DMS79 treated with DMSO at 0.1 percent for 48 hours (cell line): Measurements from ENCODE around the gene NUBPL.
"Not testable (repeated sequence)": the region's sequence is repeated elsewhere in the genome, so short reads cannot be mapped to it uniquely, and the experiment has no call there.

Experiments
- DNase-seq: peaks from one replicate; lab custom pipeline; 2025; lab: John Stamatoyannopoulos, UW

NUBPL gene

DNA sequence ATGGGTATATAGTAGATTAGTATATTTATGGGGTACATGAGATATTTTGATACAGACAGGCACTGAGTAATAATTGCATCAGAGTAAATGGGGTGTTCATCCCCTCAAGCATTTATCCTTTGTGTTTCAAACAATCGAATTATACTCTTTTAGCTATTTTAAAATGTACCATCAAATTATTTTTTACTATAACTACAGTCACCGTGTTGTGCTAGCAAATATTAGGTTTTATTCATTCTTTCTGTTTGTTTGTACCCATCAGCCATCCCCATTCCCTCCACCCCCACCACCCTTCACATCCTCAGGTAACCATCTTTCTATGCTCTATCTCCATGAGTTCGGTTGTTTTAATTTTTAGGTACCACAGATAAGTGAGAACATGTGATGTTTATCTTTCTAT lies 115.8 kb downstream of the NUBPL start:
- no peak for DNase-seq

DNA sequence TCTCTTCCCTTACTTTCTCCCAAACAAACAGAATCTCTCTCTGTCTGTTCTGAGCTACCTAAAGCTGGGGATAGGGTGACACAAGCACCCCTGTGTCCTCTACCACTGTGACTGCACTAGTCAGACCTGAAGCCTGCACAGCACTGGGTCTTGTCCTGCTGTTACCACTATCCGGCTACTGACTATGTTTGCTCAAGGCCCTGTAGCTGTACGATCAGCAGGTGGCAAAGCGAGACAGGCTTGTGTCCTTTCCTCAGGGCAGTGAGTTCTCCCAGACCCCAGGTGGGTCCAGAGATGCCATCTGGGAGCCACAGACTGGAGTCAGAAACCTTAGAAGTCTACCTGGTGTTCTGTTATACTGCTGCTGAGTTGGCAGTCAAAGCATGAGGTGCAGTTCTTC lies 116.4 kb downstream of the NUBPL start:
- DNase-seq, result no peak

- DNase-seq, result no peak
Observed at GRCh38 chr14:31678421-31679249, 117.4 kb downstream of the NUBPL start.

GRCh38 chr14:31682768-31683167 lies 121.6 kb downstream of the NUBPL start:
- DNase-seq, result no peak

DNA sequence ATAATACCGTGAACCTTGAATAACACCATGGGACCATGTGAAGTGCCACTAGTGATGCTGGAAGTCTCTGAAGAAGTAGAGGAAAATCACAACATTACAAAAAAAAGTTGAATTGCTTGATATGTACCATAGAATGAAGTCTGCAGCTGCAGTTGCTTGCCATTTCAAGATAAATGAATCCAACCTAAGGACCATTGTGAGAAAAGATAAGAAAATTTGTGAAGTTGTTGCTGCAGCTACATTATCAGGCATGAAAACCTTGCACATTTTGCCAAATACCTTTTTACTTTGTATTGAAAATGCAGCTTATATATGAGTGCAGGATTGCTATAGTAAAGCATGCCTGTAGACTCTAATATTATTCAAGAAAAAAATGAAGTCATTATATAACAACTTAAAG lies 126.5 kb downstream of the NUBPL start:
- DNase-seq, result no peak

DNA sequence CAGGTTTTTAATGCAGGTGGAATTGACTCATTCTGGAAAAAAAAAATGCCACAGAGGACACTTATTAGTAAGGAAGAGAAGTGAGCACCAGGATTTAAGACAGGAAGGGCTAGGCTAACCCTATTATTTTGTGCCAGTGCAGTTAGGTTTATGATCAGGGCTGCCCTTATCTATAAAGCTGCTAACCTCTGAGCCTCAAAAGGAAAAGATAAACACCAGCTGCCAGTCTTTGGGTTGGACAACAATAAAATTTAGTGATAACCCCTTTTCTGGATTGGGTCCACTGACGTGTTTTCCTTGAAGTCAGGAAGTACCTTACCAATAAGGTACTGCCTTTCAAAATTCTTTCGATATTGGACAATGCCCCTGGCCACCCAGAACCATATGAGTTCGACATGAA lies 128.9 kb downstream of the NUBPL start:
- no peak for DNase-seq

DNA sequence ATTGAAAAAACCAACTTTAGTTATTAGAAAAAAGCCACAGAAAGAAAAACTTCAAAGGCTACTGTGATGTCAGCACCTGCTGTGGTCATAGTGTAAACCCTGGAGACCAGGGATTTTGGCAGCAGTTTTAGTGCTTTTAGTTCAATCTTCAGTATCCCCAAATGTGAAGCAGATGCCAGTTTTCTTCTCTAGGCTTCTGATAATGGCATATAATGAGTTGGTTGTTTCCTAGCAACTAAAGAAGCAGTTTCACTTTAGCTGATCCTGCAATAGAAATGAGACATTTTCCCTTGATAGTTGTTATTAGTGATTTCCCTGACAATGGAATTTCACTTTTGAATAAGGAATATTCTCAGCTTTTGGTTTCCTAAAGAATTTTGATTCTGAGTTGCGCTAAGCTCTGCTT lies 131.2 kb downstream of the NUBPL start:
- DNase-seq, result peak; percentile 50

- DNase-seq, result no peak
Observed at GRCh38 chr14:31696378-31696777, 135.2 kb downstream of the NUBPL start.

DNA sequence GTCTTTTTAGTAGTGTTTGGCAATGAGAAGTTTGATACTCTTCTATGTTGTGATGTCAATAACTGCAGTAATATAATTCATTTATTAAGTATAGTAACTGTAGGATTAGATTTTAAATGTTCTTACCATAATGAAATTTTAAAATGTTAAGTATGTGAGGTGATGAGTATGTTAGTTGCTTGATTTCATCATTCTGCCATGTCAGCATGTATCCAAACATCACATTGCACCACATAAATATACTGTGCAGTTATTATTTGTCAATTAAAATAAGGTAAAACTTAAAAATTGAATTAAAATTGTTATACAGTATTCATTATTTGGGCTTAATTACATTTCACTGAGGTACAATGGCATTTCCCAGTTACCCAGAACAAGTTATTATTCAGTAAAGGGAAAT lies 138.6 kb downstream of the NUBPL start:
- no peak for DNase-seq

GRCh38 chr14:31700282-31701074 lies 139.3 kb downstream of the NUBPL start:
- DNase-seq, result no peak

GRCh38 chr14:31702130-31702529 lies 140.9 kb downstream of the NUBPL start:
- DNase-seq, result no peak

GRCh38 chr14:31703056-31703455 lies 141.9 kb downstream of the NUBPL start:
- no peak for DNase-seq

DNA sequence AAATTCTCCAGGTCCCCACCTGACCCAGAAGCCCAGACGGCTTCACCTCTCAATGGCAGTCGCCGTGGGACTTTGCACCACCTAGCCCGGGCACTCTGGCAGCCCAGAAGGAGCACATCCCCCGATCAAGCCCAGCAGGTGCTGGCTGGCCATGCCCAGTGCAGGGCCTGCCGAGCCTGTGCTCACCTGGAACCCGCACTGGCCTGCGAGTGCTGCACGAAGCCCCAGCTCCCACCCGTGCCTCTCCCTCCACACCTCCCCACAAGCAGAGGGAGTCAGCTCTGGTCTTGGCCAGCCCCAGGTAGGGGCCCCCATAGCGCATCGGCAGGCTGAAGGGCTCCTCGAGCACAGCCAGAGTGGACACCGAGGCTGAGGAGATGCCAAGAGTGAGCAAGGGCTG lies 144.5 kb downstream of the NUBPL start:
- no peak for DNase-seq

GRCh38 chr14:31708661-31709060 lies 147.5 kb downstream of the NUBPL start:
- not testable (repeated sequence) for DNase-seq

DNA sequence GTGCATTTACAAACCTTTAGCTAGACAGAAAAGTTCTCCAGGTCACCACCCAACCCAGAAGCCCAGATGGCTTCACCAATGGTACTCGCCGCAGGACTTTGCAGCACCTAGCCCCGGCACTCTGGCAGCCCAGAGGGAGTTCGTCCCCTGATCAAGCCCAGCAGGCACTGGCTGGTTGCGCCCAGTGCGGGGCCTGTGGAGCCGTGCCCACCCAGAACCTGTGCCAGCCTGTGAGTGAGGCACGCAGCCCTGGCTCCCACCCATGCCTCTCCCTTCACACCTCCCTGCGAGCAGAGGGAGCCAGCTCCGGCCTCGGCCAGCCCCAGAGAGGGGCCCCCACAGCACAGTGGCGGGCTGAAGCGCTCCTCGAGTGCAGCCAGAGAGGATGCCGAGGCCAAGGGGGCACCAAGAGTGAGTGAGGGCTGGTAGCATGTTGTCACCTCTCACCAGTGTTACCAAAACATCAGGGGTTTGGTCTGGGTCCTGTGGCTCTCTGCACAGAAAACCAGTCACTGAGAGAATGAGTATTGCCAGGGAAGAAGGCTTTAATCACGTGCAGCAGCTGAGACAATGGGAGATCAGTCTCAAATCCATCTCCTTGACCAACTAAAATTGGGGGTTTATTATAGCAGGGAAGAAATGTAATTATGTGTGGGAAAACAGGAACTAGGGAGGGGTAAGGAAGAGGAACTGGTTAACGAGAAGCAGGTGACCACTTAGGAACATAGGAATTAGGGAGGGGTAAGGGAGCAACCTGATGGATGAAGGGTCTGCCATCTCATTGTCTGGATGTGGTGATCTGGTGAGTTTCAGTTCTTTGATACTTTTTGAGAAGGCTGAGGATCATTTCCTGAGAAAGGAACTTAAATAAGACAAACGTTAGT lies 151.3 kb downstream of the NUBPL start:
- DNase-seq, result no peak

DNA sequence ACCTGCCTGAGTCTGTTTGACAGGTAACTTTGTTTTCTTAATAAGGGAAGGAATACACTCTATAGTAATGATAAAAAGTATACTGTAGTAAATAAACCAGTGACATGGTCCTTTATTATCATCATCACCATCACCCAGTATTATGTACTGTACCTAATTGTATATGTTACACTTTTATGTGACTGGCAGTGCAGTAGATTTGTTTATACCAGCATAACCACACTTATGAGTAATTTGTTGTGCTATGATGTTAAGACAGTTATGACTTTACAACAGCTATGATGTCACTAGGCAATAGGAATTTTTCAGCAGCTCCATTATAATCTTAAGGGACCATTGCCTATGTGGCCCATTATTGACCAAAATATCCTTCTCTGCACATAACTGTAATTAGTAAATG lies 155.0 kb downstream of the NUBPL start:
- no peak for DNase-seq

DNA sequence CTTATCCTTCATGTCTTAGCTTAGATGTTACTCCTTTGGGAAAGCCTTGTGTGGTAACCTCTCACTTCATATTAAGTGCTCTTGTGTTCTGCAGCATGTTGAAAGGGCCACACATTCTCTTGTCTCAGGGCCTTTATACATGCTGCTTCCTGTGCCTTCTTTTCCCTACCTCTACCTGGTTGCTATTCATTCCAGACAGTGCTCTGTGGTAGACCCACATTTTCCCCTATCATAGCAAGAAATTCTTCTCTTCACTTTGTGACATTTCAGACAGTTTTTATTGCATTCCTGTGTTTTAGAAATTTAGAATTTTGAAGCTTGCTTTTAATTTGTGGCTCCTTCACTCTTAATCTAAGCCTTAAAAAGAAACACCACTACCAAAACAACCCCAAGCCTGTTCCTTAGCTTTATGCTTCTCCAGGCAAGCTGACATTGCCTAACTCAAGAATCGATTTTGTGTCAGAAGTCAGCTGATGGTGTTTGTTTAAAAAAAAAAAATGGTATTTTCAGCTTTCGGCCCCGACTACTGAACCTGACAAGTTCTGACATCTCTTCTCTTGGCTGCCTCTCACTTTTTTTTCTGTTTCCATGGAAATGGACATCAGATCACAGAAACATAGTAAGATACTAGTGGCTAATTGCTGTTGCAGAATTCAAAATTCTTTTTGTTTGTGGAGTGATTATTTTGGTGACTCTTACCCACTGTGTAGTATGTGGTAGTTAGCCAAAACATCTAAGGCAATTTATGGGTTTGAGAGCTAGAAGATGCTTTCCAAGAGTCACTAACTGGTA lies 156.3 kb downstream of the NUBPL start:
- DNase-seq, result no peak

DNA sequence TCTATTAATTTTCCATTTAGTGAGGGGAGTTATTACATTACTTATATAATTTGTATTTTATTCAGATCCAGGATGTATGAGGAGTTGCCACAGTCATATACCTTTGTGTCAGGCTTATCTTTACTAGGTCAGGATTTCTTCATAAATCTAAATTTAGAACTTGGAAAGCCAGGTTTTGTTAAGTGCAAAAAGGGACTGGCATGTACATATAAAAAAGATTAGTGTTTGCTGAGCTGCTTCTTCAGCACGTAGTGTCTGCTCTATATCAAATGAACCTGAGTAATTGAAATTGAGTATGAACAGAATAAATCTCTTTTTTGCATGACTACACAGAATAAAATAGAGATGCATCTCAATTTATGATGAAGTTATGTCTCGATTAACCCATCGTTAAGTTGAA lies 157.4 kb downstream of the NUBPL start:
- DNase-seq, result no peak

- no peak for DNase-seq
Observed at GRCh38 chr14:31718985-31719384, 157.8 kb downstream of the NUBPL start.

DNA sequence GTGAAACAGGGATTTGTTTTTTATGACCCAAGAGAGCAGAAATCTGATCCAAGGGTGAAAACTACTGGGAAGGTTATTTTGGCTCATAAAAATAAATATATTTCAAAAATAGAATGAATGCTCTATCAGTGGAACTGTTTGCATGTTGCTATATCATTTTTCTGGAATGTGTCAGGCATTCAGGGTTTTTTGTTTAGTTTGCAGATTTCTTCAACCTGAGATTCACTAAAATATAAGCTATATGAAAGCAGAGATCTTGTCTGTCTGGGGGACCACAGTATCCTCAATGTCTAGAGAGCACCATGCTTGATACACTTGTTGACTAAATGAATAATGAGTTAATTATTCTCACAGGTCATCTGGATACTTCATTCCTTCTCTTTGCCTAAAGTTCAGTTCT lies 165.1 kb downstream of the NUBPL start:
- DNase-seq, result no peak

DNA sequence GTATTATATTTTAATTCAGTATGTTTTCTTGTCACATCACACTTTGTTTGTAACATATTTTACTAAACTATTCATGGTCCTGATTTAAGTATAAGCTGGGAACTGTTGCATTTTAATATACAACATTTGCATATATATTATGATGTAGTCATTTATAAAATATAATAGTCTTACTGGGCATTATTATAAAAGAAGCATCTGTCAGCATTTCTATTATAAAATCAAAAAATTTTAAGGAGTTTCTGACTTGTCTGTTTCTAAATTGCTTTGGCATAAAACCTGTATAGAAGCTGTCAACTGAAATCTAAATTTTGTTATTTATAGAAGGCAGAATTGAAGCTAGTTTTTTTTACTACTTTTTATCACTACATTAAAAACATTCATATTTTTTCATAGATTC lies 166.6 kb downstream of the NUBPL start:
- DNase-seq, result no peak

DNA sequence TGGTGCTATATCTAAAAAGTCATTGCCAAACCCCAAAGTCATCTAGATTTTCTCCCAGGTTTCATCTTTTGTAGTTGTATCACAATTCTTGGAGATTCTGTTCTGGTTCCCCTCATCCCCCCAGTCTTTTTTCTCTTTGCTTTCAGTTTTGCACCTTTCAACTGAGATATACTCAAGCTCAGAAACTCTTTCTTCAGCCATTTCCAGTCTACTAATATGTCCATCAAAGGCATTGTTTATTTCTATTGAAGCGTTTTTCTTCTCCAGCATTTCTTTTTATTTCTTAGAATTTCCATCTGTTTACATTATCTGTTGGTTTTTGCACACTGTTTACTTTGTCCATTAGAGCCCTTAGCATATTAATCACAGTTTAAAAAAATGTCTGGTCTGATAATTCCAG lies 179.5 kb downstream of the NUBPL start:
- DNase-seq, result no peak
